H9 (cell line): Measurements from ENCODE around the gene TRANK1. TPM values are rescaled to one million over a fixed set of nuclear protein-coding genes. Genes with fewer than 3 reads are reported as not detected.

Source experiments
- DNase-seq: peaks from one replicate; pipeline ENCODE4 v3.0.0-alpha.2; 2017
- H2AFZ ChIP-seq: one replicate; pipeline ENCODE4 v1.6.1; 2013; ENCODE audit warnings: mild to moderate bottlenecking, low read length, control low read depth, moderate library complexity
- H2AK5ac ChIP-seq: 2 replicates; pipeline ENCODE4 v1.6.1; 2013; ENCODE audit warnings: low read length, control low read depth, mixed read lengths; ENCODE audit not compliant: insufficient read length
- H2BK120ac ChIP-seq: one replicate; pipeline ENCODE4 v1.6.1; 2013; ENCODE audit warnings: low read depth, mild to moderate bottlenecking, low read length, control low read depth, inconsistent platforms; ENCODE audit not compliant: poor library complexity, severe bottlenecking
- H2BK12ac ChIP-seq: 2 replicates; pipeline ENCODE4 v1.6.1; 2013; ENCODE audit warnings: low read length, control low read depth, mixed read lengths, low read depth; ENCODE audit not compliant: insufficient read length
- H2BK15ac ChIP-seq: 2 replicates; pipeline ENCODE4 v1.6.1; 2013; ENCODE audit warnings: low read depth, low read length, control low read depth
- H2BK20ac ChIP-seq: one replicate; pipeline ENCODE4 v1.6.1; 2013; ENCODE audit warnings: low read depth, mild to moderate bottlenecking, low read length, control low read depth, inconsistent platforms; ENCODE audit not compliant: poor library complexity, severe bottlenecking
- H2BK5ac ChIP-seq: 2 replicates; pipeline ENCODE4 v1.6.1; 2013; ENCODE audit warnings: low read length, control low read depth, mixed read lengths; ENCODE audit not compliant: insufficient read length
- H3K14ac ChIP-seq: 2 replicates; pipeline ENCODE4 v1.6.1; 2013; ENCODE audit warnings: low read length, control low read depth; ENCODE audit not compliant: insufficient read depth
- H3K18ac ChIP-seq: 2 replicates; pipeline ENCODE4 v1.6.1; 2013; ENCODE audit warnings: low read depth, mild to moderate bottlenecking, mixed read lengths, low read length, control low read depth; ENCODE audit not compliant: insufficient read length
- H3K23ac ChIP-seq: 2 replicates; pipeline ENCODE4 v1.6.1; 2013; ENCODE audit warnings: low read length, control low read depth, mixed read lengths, low read depth; ENCODE audit not compliant: insufficient read length
- H3K23me2 ChIP-seq: 2 replicates; pipeline ENCODE4 v1.6.1; 2013; ENCODE audit warnings: low read depth, mild to moderate bottlenecking, mixed read lengths, low read length, control low read depth; ENCODE audit not compliant: insufficient read length, poor library complexity, severe bottlenecking
- H3K27ac ChIP-seq: 2 replicates; pipeline ENCODE4 v1.5.1; 2013; ENCODE audit warnings: low read length, control low read depth, mixed read lengths, low read depth; ENCODE audit not compliant: insufficient read length
- H3K27me3 ChIP-seq: 2 replicates; pipeline ENCODE4 v1.6.1; 2013; ENCODE audit warnings: low read length, control low read depth, inconsistent platforms; ENCODE audit not compliant: insufficient read depth
- H3K4ac ChIP-seq: 2 replicates; pipeline ENCODE4 v1.6.1; 2013; ENCODE audit warnings: low read depth, mild to moderate bottlenecking, control low read depth, inconsistent platforms, low read length, moderate library complexity
- H3K4me1 ChIP-seq: 2 replicates; pipeline ENCODE4 v1.6.1; 2013; ENCODE audit warnings: low read length, control low read depth, inconsistent platforms; ENCODE audit not compliant: insufficient read depth
- H3K4me2 ChIP-seq: 2 replicates; pipeline ENCODE4 v1.6.1; 2013; ENCODE audit warnings: low read length, control low read depth, mixed read lengths; ENCODE audit not compliant: insufficient read length, insufficient read depth
- H3K56ac ChIP-seq: 2 replicates; pipeline ENCODE4 v1.6.1; 2013; ENCODE audit warnings: low read depth, mild to moderate bottlenecking, mixed read lengths, low read length, control low read depth; ENCODE audit not compliant: insufficient read length
- H3K79me1 ChIP-seq: 2 replicates; pipeline ENCODE4 v1.6.1; 2013; ENCODE audit warnings: low read depth, mild to moderate bottlenecking, moderate library complexity, low read length, control low read depth, inconsistent platforms; ENCODE audit not compliant: insufficient read depth, poor library complexity, severe bottlenecking
- H3K79me2 ChIP-seq: 2 replicates; pipeline ENCODE4 v1.6.1; 2013; ENCODE audit warnings: low read length, control low read depth, inconsistent platforms; ENCODE audit not compliant: insufficient read depth
- H3K9ac ChIP-seq: 2 replicates; pipeline ENCODE4 v1.6.1; 2013; ENCODE audit warnings: low read length, control low read depth, mixed read lengths; ENCODE audit not compliant: insufficient read length; ENCODE audit errors: extremely low read depth
- H3K9me3 ChIP-seq: one replicate; pipeline ENCODE4 v1.6.1; 2013; ENCODE audit warnings: low read depth, low read length, inconsistent platforms; ENCODE audit not compliant: control insufficient read depth
- H3T11ph ChIP-seq: one replicate; pipeline ENCODE4 v1.6.1; 2013; ENCODE audit warnings: mild to moderate bottlenecking, low read length, control low read depth, inconsistent platforms
- H4K20me1 ChIP-seq: one replicate; pipeline ENCODE4 v1.6.1; 2013; ENCODE audit not compliant: control insufficient read depth, insufficient read length, insufficient read depth
- H4K5ac ChIP-seq: 2 replicates; pipeline ENCODE4 v1.6.1; 2013; ENCODE audit warnings: low read depth, mild to moderate bottlenecking, mixed read lengths, low read length, control low read depth; ENCODE audit not compliant: insufficient read length
- H4K8ac ChIP-seq: replicated peaks from 2 replicates; pipeline ENCODE4 v1.6.1; 2013; ENCODE audit warnings: low read length, control low read depth, mixed read lengths, low read depth; ENCODE audit not compliant: insufficient read length
- H4K91ac ChIP-seq: 2 replicates; pipeline ENCODE4 v1.6.1; 2013; ENCODE audit warnings: low read depth, mild to moderate bottlenecking, moderate library complexity, mixed read lengths, low read length, control low read depth; ENCODE audit not compliant: insufficient read length
- H3K27ac Mint-ChIP-seq, 3 experiments: 2 replicates in 2 of 3; 3 replicates in 1 of 3; pipeline ENCODE4 v1.8.0; 2020 to 2021; ENCODE audit warnings: mixed read lengths in 3 of 3, mild to moderate bottlenecking in 1 of 3, moderate library complexity in 1 of 3
- H3K27me3 Mint-ChIP-seq: 2 replicates; pipeline ENCODE4 v1.8.0; 2021; ENCODE audit warnings: low read depth, mild to moderate bottlenecking, moderate library complexity, mixed read lengths
- H3K36me3 Mint-ChIP-seq, 3 experiments: 2 replicates in 2 of 3; 3 replicates in 1 of 3; pipeline ENCODE4 v1.8.0; 2020 to 2021; ENCODE audit warnings: low read depth in 3 of 3, mixed read lengths in 3 of 3; ENCODE audit not compliant: insufficient read depth in 1 of 3
- H3K4me1 Mint-ChIP-seq, 2 experiments: 2 replicates each; pipeline ENCODE4 v1.8.0; 2020; ENCODE audit warnings: mixed read lengths in 2 of 2
- H3K4me3 Mint-ChIP-seq, 2 experiments: 2 replicates in 1 of 2; 3 replicates in 1 of 2; pipeline ENCODE4 v1.8.0; 2020 to 2021; ENCODE audit warnings: mild to moderate bottlenecking in 2 of 2, mixed read lengths in 2 of 2, moderate library complexity in 1 of 2
- H3K9me3 Mint-ChIP-seq, 2 experiments: 2 replicates in 1 of 2; 3 replicates in 1 of 2; pipeline ENCODE4 v1.8.0; 2020; ENCODE audit warnings: mild to moderate bottlenecking in 2 of 2, mixed read lengths in 2 of 2, moderate library complexity in 1 of 2
- WGBS: extraction: QIAGEN DNeasy Blood & Tissue Kit; methylation state at CpG from one replicate; pipeline ENCODE4 v1.1.7; 2013; ENCODE audit warnings: missing lambda C conversion rate, low lambda C conversion rate, mixed read lengths; ENCODE audit not compliant: insufficient read length; ENCODE audit errors: extremely low coverage; 5-methylcytosine and 5-hydroxymethylcytosine counted together
- total RNA-seq: library from RNA; stranded (reverse); gene quantifications from 2 replicates; pipeline ENCODE4 v1.2.1, GENCODE V29; 2021
- TF ChIP-seq, protein P1 (sequence below): fragments of 200-600 bp; sonication (generic); conservative IDR thresholded peaks from 3 replicates; pipeline ENCODE4 v1.8.0; 2021; ENCODE audit warnings: antibody characterized with exemption, mild to moderate bottlenecking

TRANK1 gene
- total RNA-seq, 1 experiment from 2014 or later: 5.9 TPM

DNA sequence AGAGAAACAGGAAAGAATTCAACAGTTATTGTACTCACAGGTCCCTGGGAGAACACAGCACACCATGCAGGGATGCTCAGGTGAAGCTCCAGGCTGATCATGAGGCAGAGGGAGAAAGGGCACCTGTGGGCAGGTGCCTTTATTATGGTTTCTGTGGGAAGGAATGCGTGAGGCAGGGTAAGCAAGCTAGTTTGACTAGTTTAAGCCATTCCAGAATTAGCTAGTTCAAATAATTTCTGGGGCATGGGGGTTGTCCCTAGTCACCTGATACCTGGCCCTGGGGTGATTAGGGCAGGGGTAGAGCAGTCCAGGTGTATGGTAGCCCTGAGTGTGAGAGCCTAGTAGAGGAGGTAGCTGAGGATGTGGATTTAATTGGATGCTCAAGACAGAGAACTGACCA, 132.6 kb downstream of the TRANK1 start:
- Histone ChIP-seq H3K4me2 (no peak overlapping the region), H2AK5ac (no peak overlapping the region), H3K4ac (no peak overlapping the region), H3K9me3 (no peaks in the 10 kb centered on the region), H3K56ac (no peak overlapping the region), H4K5ac (no peak overlapping the region), H3K27ac (no peak overlapping the region), H3K79me2 (no peaks in the 10 kb centered on the region), H2BK12ac (no peak overlapping the region), H3K4me1 (no peaks in the 10 kb centered on the region), H2BK15ac (no peak overlapping the region), H3K9ac (no peak overlapping the region), H4K91ac (no peak overlapping the region), H4K20me1 (peaks cover 3% of the 10 kb centered on the region), H3T11ph (no peak overlapping the region), H2AFZ (no peak overlapping the region), H3K18ac (no peak overlapping the region), H4K8ac (no peak overlapping the region), H3K14ac (no peak overlapping the region), H2BK5ac (no peak overlapping the region), H2BK120ac (no peak overlapping the region), H3K27me3 (no peaks in the 10 kb centered on the region), H2BK20ac (no peak overlapping the region), H3K23me2 (no peaks in the 10 kb centered on the region), H3K79me1 (no peaks in the 10 kb centered on the region), H3K23ac (no peak overlapping the region)
- Mint-ChIP-seq H3K4me3 (no peak overlapping the region), H3K27ac (no peak overlapping the region; a peak in 1 of 7 replicates), H3K9me3 (no peaks in the 10 kb centered on the region), H3K4me1 (peaks cover 10 to 15% of the 10 kb centered on the region in 2 experiments), H3K36me3 (no peaks in the 10 kb centered on the region), H3K27me3 (no peaks in the 10 kb centered on the region; the same call in 1 of the 2 replicates)
- no CpG with 5 or more reads among the region's 1 CpG for WGBS
- TF ChIP-seq, protein P1, sequence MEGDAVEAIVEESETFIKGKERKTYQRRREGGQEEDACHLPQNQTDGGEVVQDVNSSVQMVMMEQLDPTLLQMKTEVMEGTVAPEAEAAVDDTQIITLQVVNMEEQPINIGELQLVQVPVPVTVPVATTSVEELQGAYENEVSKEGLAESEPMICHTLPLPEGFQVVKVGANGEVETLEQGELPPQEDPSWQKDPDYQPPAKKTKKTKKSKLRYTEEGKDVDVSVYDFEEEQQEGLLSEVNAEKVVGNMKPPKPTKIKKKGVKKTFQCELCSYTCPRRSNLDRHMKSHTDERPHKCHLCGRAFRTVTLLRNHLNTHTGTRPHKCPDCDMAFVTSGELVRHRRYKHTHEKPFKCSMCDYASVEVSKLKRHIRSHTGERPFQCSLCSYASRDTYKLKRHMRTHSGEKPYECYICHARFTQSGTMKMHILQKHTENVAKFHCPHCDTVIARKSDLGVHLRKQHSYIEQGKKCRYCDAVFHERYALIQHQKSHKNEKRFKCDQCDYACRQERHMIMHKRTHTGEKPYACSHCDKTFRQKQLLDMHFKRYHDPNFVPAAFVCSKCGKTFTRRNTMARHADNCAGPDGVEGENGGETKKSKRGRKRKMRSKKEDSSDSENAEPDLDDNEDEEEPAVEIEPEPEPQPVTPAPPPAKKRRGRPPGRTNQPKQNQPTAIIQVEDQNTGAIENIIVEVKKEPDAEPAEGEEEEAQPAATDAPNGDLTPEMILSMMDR: no peak
- no peak for DNase-seq
